K562 (cell line): Measurements from ENCODE around the gene NEMP1. TPM values are rescaled to one million over a fixed set of nuclear protein-coding genes. Genes with fewer than 3 reads are reported as not detected.
A peak's percentile ranks its signal among the peaks of the same experiment; 100 is the strongest.

Experiments
- ATAC-seq: fragments of 200-7000 bp; cut with Tn5 transposase; 3 replicates; pipeline ENCODE4 v1.9.1; 2020; ENCODE audit warnings: moderate library complexity
- BruUV-seq: library from RNA; stranded (reverse); fragments of 400-500 nt; replicated peaks from 2 replicates; lab custom pipeline; 2021; lab: Mats Ljungman, UMichigan
- CTCF ChIA-PET: fragments of 300-600 bp; formaldehyde crosslinking; extraction: SDS; loops from one replicate; lab custom pipeline; 2021; ENCODE audit warnings: low intra/inter-chr PET ratio; lab: Yijun Ruan, JAX
- POLR2A ChIA-PET: fragments of 300-600, 350-650 bp; sonication (Branson Sonifier 250); formaldehyde crosslinking; extraction: SDS; loops from one replicate; lab custom pipeline; 2021; ENCODE audit warnings: antibody characterized with exemption, inconsistent platforms; lab: Yijun Ruan, JAX
- DNase-seq, 4 experiments: peaks; one replicate each; pipeline versions ENCODE4 v3.0.0 to v3.0.0-alpha.2; 2011 to 2018; ENCODE audit warnings: low spot score in 3 of 4, mixed read lengths in 3 of 4; ENCODE audit errors: extremely low read depth in 1 of 4
- FAIRE-seq: peaks from 2 replicates; lab custom pipeline; 2011; peaks lifted over from hg19 to GRCh38; lab: Jason Lieb, UNC
- H2AFZ ChIP-seq: 2 replicates; pipeline ENCODE4 v1.6.0; 2011; ENCODE audit warnings: low read depth, low read length, control low read depth, inconsistent platforms
- H3K27ac ChIP-seq: fragments of 200-600 bp; 3 replicates; pipeline ENCODE4 v1.8.0; 2011; ENCODE audit warnings: low read depth, mild to moderate bottlenecking, control low read depth, inconsistent platforms, low read length, moderate library complexity, mixed read lengths; ENCODE audit errors: extremely low read depth
- H3K27me3 ChIP-seq, 2 experiments: fragments of 300-600 bp in 1 of 2; 2 replicates in 1 of 2; 3 replicates in 1 of 2; pipeline versions ENCODE4 v1.6.0 to v1.8.0; 2011; ENCODE audit warnings: inconsistent platforms in 2 of 2, low read length in 2 of 2, mild to moderate bottlenecking in 1 of 2, mixed read lengths in 1 of 2, moderate library complexity in 1 of 2; ENCODE audit not compliant: control insufficient read depth in 2 of 2, insufficient read depth in 2 of 2
- H3K36me3 ChIP-seq: fragments of 300-600 bp; 3 replicates; pipeline ENCODE4 v1.8.0; 2011; ENCODE audit warnings: mild to moderate bottlenecking, low read length, inconsistent platforms; ENCODE audit not compliant: control insufficient read depth, insufficient read depth
- H3K4me1 ChIP-seq, 2 experiments: fragments of 200-600 bp in 1 of 2; replicated peaks in 1 of 2; 2 replicates in 1 of 2; 3 replicates in 1 of 2; pipeline versions ENCODE4 v1.5.1 to v1.8.0; 2011; ENCODE audit warnings: inconsistent platforms in 2 of 2, low read length in 2 of 2, mild to moderate bottlenecking in 1 of 2, mixed read lengths in 1 of 2, moderate library complexity in 1 of 2; ENCODE audit not compliant: control insufficient read depth in 2 of 2, insufficient read depth in 2 of 2
- H3K4me2 ChIP-seq: 2 replicates; pipeline ENCODE4 v1.6.1; 2011; ENCODE audit warnings: low read length, control low read depth, inconsistent platforms, mixed read lengths; ENCODE audit not compliant: insufficient read depth
- H3K4me3 ChIP-seq: fragments of 200-600 bp; sonication (generic), shearing (Covaris generic); 2 replicates; pipeline ENCODE4 v1.5.1; 2016; ENCODE audit warnings: control low read depth, inconsistent platforms
- H3K79me2 ChIP-seq: fragments of 200-600 bp; 3 replicates; pipeline ENCODE4 v1.8.0; 2011; ENCODE audit warnings: low read length, inconsistent platforms; ENCODE audit not compliant: control insufficient read depth, insufficient read depth
- H3K9ac ChIP-seq, 2 experiments: 2 replicates each; pipeline versions ENCODE4 v1.6.0 to v1.6.1; 2011; ENCODE audit warnings: low read depth in 2 of 2, low read length in 2 of 2, control low read depth in 1 of 2, inconsistent platforms in 1 of 2, mild to moderate bottlenecking in 1 of 2, mixed read lengths in 1 of 2; ENCODE audit not compliant: insufficient read depth in 1 of 2
- H3K9me1 ChIP-seq: one replicate; pipeline ENCODE4 v1.6.0; 2011; ENCODE audit warnings: inconsistent platforms, mild to moderate bottlenecking, low read length, moderate library complexity; ENCODE audit not compliant: control insufficient read depth, insufficient read depth
- H3K9me3 ChIP-seq: replicated peaks from 2 replicates; pipeline ENCODE4 v1.5.1; 2011; ENCODE audit warnings: low read depth, low read length, inconsistent platforms; ENCODE audit not compliant: control insufficient read depth, insufficient read depth
- H4K20me1 ChIP-seq: replicated peaks from 2 replicates; pipeline ENCODE4 v1.6.1; 2011; ENCODE audit warnings: low read length, inconsistent platforms, mixed read lengths; ENCODE audit not compliant: control insufficient read depth, insufficient read depth
- CREBBP ChIP-seq: IDR thresholded peaks from one replicate; pipeline ENCODE4 v1.6.1; 2012; ENCODE audit warnings: low read depth, mild to moderate bottlenecking, control low read depth, inconsistent platforms, low read length
- CTBP1 ChIP-seq: fragments of 450-650 bp; IDR thresholded peaks from 2 replicates; pipeline ENCODE4 v1.6.1; 2016; ENCODE audit warnings: borderline replicate concordance
- ETV1 ChIP-seq: fragments of 450-650 bp; conservative IDR thresholded peaks from 2 replicates; pipeline ENCODE4 v1.6.1; 2016; ENCODE audit warnings: missing genetic modification characterization, control low read depth, low read depth, missing compliant biosample characterization
- FOXM1 ChIP-seq, 2 experiments: fragments of 450-650 bp in 1 of 2; sonication (generic) in 1 of 2; formaldehyde crosslinking in 1 of 2; IDR thresholded peaks; 2 replicates each; pipeline versions ENCODE4 v1.6.1 to v1.9.0; 2017 to 2022; ENCODE audit warnings: low read depth in 2 of 2, mild to moderate bottlenecking in 2 of 2, missing genetic modification reagents in 1 of 2, moderate library complexity in 1 of 2
- HNRNPLL ChIP-seq: fragments of 200-400 bp; formaldehyde crosslinking; IDR thresholded peaks from 2 replicates; pipeline ENCODE4 v1.6.1; 2017; ENCODE audit warnings: low read length, low read depth, mild to moderate bottlenecking; ENCODE audit not compliant: poor library complexity, severe bottlenecking
- JUND ChIP-seq, 2 experiments: IDR thresholded peaks; 2 replicates in 1 of 2; 3 replicates in 1 of 2; pipeline ENCODE4 v1.6.1; 2011; ENCODE audit warnings: borderline replicate concordance in 2 of 2, low read depth in 2 of 2, low read length in 2 of 2, improper control_type of control experiment in 1 of 2, missing biosample characterization in 1 of 2, missing genetic modification characterization in 1 of 2, missing genetic modification reagents in 1 of 2
- TAL1 ChIP-seq: fragments of 450-650 bp; IDR thresholded peaks from 2 replicates; pipeline ENCODE4 v1.6.1; 2016; ENCODE audit warnings: mild to moderate bottlenecking
- ZNF143 ChIP-seq: sonication (generic); formaldehyde crosslinking; IDR thresholded peaks from 2 replicates; pipeline ENCODE4 v1.9.0; 2022; ENCODE audit warnings: mild to moderate bottlenecking, missing genetic modification reagents
- ZNF408 ChIP-seq: fragments of 250-450 bp; sonication (Bioruptor Pico); IDR thresholded peaks from 2 replicates; pipeline ENCODE4 v1.4.0; 2020; ENCODE audit warnings: low read depth, mild to moderate bottlenecking, moderate library complexity
- ZNF695 ChIP-seq: fragments of 450-650 bp; formaldehyde crosslinking; IDR thresholded peaks from 2 replicates; pipeline ENCODE4 v1.4.0; 2020; ENCODE audit warnings: mild to moderate bottlenecking, moderate library complexity
- WGBS: fragments of 100-300 bp; shearing (Covaris generic); methylation state at CpG from one replicate; pipeline ENCODE4 v1.1.6; 2016; ENCODE audit warnings: low coverage, mixed read lengths; ENCODE audit not compliant: insufficient coverage; ENCODE audit errors: missing lambda C conversion rate; 5-methylcytosine and 5-hydroxymethylcytosine counted together
- in situ Hi-C: fragments of 300-500 bp; cut with MboI; formaldehyde crosslinking; loops from 4 replicates; pipeline ENCODE4 v1.15.0; 2018; ENCODE audit warnings: inconsistent platforms, mixed read lengths
- intact Hi-C: fragments of 100-400 bp; cut with micrococcal nuclease; formaldehyde crosslinking; loops from 2 replicates; pipeline ENCODE4 v1.14.2; 2022
- polyA plus RNA-seq, 8 experiments: library from polyadenylated mRNA; depleted of rRNA in 4 of 8; stranded (reverse) in 5 of 8; unstranded in 3 of 8; fragments of >200 nt; fragmentation: Nextera tagmentation in 2 of 8; fragmentation: Illumina TruSeq in 1 of 8; extraction: Ambion mirVana in 2 of 8; extraction: Trizol in 1 of 8; gene quantifications; 2 replicates each; pipeline versions ENCODE4 v1.2.1 to v1.2.3, GENCODE V29; 2011 to 2014; ENCODE audit warnings: inconsistent platforms in 1 of 8, missing spikeins in 1 of 8
- total RNA-seq, 7 experiments: library from RNA; depleted of rRNA in 6 of 7; stranded (reverse); fragments of >200 nt in 6 of 7; fragmentation: Illumina TruSeq in 2 of 7; extraction: Trizol in 2 of 7; gene quantifications; 2 replicates each; pipeline versions ENCODE4 v1.2.1 to v1.2.3, GENCODE V29; 2011 to 2021; ENCODE audit warnings: low replicate concordance in 1 of 7
- TF ChIP-seq, protein P1 (sequence below): fragments of 250-450 bp; sonication (Bioruptor Pico); IDR thresholded peaks from 2 replicates; pipeline ENCODE4 v1.4.0; 2020
- TF ChIP-seq, protein P2 (sequence below): fragments of 250-450 bp; sonication (Bioruptor Pico); IDR thresholded peaks from 2 replicates; pipeline ENCODE4 v1.5.0; 2021

Gene NEMP1
- total and polyA plus RNA-seq, 9 of the 15 experiments (the other 6 are each of a cell fraction or from before 2014, with no cell fraction given), result 9.5 to 82.2 (median 41.2) TPM

DNA sequence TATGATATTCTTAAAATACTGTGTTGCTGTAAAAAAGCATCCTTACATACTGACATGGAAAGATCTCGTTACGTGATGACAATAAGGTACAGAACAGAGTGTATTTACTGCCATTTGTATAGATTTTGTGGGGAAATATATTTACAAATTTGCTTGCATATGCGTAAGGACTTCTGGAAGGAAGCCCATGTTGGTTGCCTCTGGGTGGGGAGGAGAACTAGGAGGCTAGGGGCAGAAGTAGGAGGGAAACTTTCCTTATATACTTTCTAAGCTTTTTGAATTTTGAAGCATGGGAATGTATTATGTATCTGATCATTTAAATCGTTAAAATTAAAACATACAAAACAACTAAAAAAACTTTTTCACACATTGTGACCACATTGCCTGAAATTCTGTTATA lies 38.4 kb downstream of the NEMP1 start (continued):
- TF ChIP-seq, protein P1, sequence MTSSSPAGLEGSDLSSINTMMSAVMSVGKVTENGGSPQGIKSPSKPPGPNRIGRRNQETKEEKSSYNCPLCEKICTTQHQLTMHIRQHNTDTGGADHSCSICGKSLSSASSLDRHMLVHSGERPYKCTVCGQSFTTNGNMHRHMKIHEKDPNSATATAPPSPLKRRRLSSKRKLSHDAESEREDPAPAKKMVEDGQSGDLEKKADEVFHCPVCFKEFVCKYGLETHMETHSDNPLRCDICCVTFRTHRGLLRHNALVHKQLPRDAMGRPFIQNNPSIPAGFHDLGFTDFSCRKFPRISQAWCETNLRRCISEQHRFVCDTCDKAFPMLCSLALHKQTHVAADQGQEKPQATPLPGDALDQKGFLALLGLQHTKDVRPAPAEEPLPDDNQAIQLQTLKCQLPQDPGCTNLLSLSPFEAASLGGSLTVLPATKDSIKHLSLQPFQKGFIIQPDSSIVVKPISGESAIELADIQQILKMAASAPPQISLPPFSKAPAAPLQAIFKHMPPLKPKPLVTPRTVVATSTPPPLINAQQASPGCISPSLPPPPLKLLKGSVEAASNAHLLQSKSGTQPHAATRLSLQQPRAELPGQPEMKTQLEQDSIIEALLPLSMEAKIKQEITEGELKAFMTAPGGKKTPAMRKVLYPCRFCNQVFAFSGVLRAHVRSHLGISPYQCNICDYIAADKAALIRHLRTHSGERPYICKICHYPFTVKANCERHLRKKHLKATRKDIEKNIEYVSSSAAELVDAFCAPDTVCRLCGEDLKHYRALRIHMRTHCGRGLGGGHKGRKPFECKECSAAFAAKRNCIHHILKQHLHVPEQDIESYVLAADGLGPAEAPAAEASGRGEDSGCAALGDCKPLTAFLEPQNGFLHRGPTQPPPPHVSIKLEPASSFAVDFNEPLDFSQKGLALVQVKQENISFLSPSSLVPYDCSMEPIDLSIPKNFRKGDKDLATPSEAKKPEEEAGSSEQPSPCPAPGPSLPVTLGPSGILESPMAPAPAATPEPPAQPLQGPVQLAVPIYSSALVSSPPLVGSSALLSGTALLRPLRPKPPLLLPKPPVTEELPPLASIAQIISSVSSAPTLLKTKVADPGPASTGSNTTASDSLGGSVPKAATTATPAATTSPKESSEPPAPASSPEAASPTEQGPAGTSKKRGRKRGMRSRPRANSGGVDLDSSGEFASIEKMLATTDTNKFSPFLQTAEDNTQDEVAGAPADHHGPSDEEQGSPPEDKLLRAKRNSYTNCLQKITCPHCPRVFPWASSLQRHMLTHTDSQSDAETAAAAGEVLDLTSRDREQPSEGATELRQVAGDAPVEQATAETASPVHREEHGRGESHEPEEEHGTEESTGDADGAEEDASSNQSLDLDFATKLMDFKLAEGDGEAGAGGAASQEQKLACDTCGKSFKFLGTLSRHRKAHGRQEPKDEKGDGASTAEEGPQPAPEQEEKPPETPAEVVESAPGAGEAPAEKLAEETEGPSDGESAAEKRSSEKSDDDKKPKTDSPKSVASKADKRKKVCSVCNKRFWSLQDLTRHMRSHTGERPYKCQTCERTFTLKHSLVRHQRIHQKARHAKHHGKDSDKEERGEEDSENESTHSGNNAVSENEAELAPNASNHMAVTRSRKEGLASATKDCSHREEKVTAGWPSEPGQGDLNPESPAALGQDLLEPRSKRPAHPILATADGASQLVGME (CRISPR knock-in tag), result no peak

DNA sequence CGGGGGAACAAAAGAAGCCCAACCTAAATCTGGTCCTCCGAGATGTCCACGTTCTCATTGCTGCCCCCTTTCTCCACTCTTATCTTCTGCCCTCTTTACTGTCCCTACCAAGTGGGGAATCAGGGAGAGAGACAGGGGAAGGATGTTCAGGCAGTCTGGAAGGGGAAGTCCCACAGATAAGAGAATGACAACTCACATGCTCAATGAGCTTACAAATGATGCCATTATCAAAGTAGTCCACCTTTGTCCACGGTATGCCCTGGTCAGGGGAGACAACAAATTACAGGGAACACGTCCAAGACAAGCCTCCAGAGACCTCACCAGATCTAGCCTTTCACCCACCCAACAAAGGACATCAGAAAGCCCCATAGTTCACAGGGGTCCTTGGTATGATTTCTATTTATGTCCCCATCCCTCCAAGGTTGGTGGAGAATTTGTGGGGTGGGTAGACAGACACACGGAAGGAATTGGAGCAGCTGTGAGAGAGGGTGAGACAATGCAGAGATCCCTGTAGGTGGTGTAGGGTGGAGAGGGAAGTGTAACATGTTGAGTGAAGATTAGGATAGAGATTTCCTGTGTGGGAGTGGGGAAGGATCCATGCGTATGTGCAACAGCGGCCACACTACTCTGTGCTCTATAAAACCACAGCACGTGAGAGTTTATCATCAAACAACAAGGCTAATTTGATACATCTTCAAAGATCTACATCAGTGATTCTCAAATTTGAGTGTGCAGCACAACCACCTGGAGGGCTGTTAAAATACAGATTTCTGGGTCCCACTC lies 39.4 kb downstream of the NEMP1 start:
- CTCF ChIA-PET, result no interaction called here
- WGBS, result 2% methylated on average over 9 of the region's 9 CpGs
- TF ChIP-seq CTBP1 (peak; percentile 89), FOXM1 (IDR thresholded peaks at IDR 0.05; ENCODE audit: low read depth) (peak; percentile 56; the same call in 1 of the 2 replicates), FOXM1 (CRISPR knock-in tag; IDR thresholded peaks at IDR 0.05; ENCODE audit: low read depth) (no peak), ZNF695 (CRISPR knock-in tag) (no peak), ZNF408 (CRISPR knock-in tag) (no peak), ETV1 (tag) (no peak), CREBBP (no peak), HNRNPLL (no peak), TAL1 (peak; percentile 91), JUND (IDR thresholded peaks at IDR 0.05; ENCODE audit: borderline replicate concordance, low read depth, low read length) (0 out of 2 replicates have a peak, but pooled peaks have one; percentile 10), JUND (tag; IDR thresholded peaks at IDR 0.05; ENCODE audit: borderline replicate concordance, low read depth, low read length) (no peak), ZNF143 (CRISPR knock-in tag) (no peak)
- TF ChIP-seq, protein P2, sequence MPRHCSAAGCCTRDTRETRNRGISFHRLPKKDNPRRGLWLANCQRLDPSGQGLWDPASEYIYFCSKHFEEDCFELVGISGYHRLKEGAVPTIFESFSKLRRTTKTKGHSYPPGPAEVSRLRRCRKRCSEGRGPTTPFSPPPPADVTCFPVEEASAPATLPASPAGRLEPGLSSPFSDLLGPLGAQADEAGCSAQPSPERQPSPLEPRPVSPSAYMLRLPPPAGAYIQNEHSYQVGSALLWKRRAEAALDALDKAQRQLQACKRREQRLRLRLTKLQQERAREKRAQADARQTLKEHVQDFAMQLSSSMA (CRISPR knock-in tag), result no peak

More for the DNA sequence above, 39.4 kb downstream of the NEMP1 start:
- no peak overlapping the region for H3K4me3 ChIP-seq
- DNase-seq (peak; percentile 35 to 76 (median 52)), ATAC-seq (peak; percentile 79), FAIRE-seq (peak; percentile 82)
- H3K27me3 ChIP-seq, result peaks cover 11 to 13% of the 10 kb centered on the region in 2 experiments; a peak in 4 of 5 replicates
- no peak overlapping the region for H3K27ac ChIP-seq
- peak overlapping the region; percentile 46 for H3K4me2 ChIP-seq
- POLR2A ChIA-PET, result interaction anchor here (0.7 to 1.0 kb wide), 4 partner anchors 11 to 362 kb away, joined by 3 to 8 read pairs (median 4); no protein-coding TSS in a partner anchor
- no peaks in the 10 kb centered on the region for H3K36me3 ChIP-seq
- no peak overlapping the region for H2AFZ ChIP-seq
- intact Hi-C loops (no loop called here), in situ Hi-C loops (no loop called here)
- H3K79me2 ChIP-seq, result no peaks in the 10 kb centered on the region
- peaks cover 5% of the 10 kb centered on the region; the same call in 1 of the 2 replicates for H4K20me1 ChIP-seq
- H3K4me1 ChIP-seq, result peaks cover 15% of the 10 kb centered on the region in 2 experiments
- H3K9ac ChIP-seq, result peak overlapping the region in 1 of 2 experiments; percentile 38; a peak in 1 of 4 replicates
- H3K9me1 ChIP-seq, result peaks cover 7% of the 10 kb centered on the region
- H3K9me3 ChIP-seq, result no peaks in the 10 kb centered on the region
- no TSS peak for BruUV-seq
